ENCODE results near the gene MCOLN2.

Gene MCOLN2

DNA sequence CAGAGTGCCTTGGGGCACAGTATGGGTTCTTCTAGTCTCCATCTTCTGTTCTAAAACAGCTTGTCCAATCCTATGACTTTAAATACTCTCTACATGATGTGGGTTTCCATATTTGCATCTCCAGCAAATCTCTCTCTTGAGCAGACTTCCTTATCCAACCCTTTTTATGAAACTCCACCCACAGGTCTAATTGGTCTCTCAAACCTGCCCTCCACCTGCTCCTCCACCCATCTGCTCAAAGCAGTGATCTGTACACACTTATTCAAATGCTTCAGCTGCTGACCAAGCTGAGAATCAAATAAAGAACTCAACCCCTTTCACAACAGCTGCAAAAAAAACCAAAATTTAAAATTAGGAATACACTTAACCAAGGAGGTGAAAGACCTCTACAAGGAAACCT lies 11.5 kb downstream of the MCOLN2 start:
- DNase-seq (ENCODE audit: low read depth): no peak

DNA sequence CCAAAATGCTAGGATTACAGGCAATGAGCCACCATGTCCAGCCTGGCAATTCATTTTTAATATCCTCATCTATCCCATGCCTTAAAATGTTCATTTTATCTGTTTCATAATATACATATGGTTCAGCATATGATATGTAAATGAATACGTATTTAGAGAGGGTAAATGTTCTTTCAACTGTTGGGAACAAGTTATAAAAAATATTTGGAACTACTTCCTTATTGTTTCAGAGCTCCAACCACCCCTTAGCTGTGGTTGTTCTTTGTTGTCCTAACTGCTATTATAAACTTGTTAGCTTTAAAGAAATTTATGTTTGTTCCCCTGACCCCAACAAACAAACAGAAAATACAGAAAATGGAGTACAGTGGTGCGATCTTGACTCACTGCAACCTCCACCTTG lies 14.5 kb downstream of the MCOLN2 start:
- DNase-seq (ENCODE audit: low read depth): no peak

DNA sequence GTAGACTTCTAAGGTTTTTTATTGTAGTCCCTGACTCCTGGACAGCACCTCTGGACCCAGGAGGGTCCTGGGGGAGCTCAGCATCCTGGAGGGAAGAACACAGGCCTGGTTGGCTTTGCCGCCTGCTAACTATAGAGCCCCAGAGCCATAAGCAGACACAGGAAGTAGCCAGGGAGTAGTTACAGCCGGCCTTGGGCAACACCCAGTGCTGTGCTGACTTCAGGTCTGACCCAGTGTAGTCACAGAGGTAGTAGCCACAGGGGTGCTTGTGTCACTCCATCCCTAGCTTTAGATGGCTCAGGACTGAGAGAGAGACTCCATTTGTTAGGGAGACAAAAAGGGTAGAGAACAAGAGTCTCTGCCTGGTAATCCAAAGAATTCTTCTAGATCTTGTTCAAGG lies 21.9 kb downstream of the MCOLN2 start:
- DNase-seq (ENCODE audit: low read depth): no peak

DNA sequence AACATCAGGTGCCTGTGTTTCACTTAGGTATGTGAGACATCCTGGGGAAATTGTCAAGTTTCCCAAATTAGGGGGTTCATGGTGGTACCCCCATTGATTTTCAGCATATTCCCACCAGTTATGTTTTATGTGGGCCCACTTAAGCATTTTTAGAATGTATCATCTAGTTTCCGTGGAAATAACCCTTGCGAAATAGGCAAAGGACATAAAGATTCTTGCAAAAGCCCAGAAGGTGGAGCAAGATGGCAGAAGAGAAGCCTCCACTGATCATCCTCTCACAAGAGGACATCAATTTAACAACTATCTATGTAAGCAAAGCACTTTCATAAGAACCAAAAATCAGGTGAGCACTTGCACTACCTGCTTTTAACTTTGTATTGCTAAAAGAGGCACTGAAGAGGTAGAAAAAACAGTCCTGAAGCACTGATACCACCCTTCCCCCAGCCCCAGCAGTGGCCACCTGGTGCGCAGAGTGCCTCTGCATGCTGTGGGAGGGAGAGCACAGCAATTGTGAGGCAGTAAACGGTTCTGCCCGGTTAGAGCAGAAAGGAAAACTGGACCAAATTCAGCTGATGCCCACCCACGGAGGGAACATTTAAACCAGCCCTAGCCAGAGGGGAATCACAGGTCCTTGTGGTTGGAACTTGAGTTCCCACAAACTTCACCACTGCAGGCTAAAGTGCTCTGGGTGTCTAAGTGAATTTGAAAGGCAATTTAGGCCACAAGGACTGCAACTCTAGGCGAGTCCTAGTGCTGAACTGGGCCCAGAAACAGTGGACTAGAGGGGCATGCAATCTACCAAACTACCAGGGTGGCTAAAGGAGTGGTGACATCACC lies 23.2 kb downstream of the MCOLN2 start:
- DNase-seq (ENCODE audit: low read depth): no peak

GRCh38 chr1:84972377-84972987 lies 24.4 kb downstream of the MCOLN2 start:
- no peak for DNase-seq (ENCODE audit: low read depth)

DNA sequence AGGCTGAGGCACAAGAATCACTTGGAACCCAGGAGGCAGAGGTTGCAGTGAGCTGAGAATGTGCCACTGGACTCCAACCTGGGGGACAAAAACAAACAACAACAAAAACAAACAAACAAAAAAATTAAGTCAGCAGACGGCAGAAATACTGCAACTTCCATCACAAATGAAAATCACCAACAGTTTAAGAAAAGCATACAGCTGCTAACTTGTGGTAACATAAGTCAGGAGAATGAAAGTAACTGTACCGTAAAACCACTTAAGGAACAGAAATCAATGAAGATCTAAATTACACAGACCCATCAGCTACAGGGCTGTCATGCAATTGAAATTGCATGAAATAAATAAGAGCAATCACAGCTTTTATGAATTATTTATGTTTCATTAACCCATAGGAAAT lies 25.0 kb downstream of the MCOLN2 start:
- no peak for DNase-seq (ENCODE audit: low read depth)

GRCh38 chr1:84969489-84970250 lies 27.2 kb downstream of the MCOLN2 start:
- no peak for DNase-seq (ENCODE audit: low read depth)

DNA sequence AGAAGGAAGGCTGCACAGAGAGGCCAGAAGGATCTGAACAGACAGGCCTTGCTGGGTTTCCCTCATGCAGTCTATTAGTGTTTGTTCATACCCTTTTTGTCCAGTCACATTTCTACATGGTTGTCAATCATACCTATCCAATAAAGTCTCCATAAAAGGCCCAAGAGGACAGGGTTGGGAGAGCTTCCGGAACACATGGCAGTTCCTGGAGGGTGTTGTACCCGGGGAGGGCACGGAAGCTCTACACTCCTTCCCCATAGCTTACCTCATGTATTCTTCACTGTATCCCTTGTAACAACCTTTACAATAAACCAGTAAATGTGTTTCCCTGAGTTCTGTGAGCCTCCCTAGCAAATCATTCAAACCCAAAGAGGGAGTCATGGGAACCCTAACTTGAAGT lies 28.0 kb downstream of the MCOLN2 start:
- DNase-seq (ENCODE audit: low read depth): no peak

- no peak for DNase-seq (ENCODE audit: low read depth)
Observed at GRCh38 chr1:84968101-84968500, 28.8 kb downstream of the MCOLN2 start.

- no peak for DNase-seq (ENCODE audit: low read depth)
Observed at GRCh38 chr1:84967666-84968065, 29.2 kb downstream of the MCOLN2 start.

- DNase-seq (ENCODE audit: low read depth): no peak
Observed at GRCh38 chr1:84963021-84963420, 33.9 kb downstream of the MCOLN2 start.

DNA sequence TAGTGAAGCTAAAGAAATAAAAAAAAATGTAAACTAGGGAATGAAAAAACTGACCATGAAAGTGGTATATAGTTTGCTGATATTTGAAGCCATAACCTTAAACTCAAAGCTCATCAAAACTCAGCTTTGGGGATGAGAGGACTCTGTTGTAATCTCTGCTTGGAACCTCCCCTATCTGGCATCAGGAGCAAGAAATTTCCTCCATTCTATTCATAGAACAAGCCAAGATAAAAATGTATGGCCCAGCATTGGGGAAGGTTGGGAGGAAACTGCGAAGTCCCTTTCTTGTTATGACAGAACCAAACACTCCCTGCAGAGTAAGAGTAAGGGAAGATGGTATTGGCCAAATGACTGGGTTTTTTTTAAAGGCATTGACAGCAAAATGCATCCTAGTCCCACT lies 35.6 kb downstream of the MCOLN2 start:
- DNase-seq (ENCODE audit: low read depth): no peak

- DNase-seq (ENCODE audit: low read depth): no peak
Observed at GRCh38 chr1:84960371-84960770, 36.5 kb downstream of the MCOLN2 start.

GRCh38 chr1:84959294-84959693 lies 37.6 kb downstream of the MCOLN2 start:
- no peak for DNase-seq (ENCODE audit: low read depth)

DNA sequence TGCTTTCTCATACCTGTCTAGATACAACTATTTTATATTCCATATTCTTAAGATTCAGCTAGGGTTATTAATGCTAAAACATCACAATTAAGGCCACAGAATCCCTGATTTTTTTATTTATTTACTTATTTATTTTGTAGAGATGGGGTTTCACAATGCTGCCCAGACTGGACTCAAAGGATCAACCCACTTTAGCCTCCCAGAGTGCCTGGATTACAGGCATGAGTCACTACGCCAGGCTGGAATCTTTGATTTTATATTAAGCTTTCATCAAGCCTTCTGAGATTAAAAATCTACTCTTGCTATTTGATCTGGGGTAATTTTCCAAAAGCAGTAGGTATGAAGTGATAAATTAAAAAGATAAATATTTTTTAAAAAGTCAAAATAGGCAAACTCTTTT lies 38.9 kb downstream of the MCOLN2 start:
- DNase-seq (ENCODE audit: low read depth): no peak

DNA sequence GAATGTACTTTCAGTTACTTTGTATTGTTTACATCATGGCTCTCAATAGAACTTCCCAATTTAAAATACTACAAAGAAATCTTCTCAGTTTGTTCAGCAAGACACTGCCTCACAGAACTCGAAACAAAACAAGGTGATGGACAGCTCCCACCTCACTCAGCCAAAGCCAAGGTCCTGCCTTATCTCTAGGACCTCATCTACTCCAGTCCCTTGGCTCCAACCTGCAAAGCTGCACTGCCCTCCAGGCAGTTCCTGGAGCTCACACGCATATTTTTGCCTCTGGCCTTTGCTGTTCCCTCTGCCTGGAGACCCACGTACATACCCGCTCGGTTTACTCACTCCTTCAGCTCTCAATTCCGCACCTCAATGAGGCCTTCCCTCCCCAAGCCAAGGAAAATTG lies 40.3 kb downstream of the MCOLN2 start:
- DNase-seq (ENCODE audit: low read depth): no peak

DNA sequence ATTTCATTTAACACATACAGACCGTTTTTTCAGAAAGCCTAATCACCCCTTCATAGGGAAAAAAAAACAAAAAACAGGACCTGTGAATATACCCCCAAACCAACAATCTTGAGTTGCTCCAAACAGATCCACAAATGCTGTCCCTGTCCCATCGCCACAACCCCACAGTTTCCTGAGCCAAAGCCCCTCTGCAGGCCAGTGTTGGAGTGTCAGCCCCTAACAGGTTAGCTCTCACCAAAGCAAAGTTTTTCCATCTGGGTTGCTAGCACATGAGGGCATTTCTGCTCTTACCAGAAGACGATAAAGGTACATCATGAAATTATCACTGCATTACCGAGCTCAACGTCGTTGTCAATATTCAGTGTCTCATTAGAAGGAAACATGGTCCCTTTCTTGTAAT lies 40.8 kb downstream of the MCOLN2 start:
- no peak for DNase-seq (ENCODE audit: low read depth)

- no peak for DNase-seq (ENCODE audit: low read depth)
Observed at GRCh38 chr1:84949664-84950063, 47.2 kb downstream of the MCOLN2 start.

- no peak for DNase-seq (ENCODE audit: low read depth)
Observed at GRCh38 chr1:84947536-84948410, 49.1 kb downstream of the MCOLN2 start.

DNA sequence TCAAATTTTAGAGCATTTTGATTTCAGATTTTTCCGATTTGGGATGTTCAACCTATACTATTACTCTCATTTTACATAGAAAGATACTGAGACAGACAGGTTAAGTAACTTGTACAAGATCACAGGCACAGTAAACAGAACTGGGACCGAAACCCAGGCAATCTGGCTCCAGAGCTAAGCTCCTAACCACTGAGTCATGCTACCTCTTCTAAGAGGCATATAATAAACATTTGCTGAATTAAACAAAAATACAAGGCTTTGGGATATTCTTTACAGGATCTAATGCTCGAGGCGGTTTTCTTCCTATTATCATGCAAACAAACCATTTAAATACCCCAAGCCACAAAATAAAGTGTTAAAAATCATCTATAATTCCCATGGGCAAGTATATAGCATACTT lies 50.3 kb downstream of the MCOLN2 start:
- no peak for DNase-seq (ENCODE audit: low read depth)

GRCh38 chr1:84944767-84945486 lies 52.0 kb downstream of the MCOLN2 start:
- peak; percentile 59 for DNase-seq (ENCODE audit: low read depth)
